Bronchial epithelial cell (primary cell): ENCODE data around the gene TPST1. TPM values are rescaled to one million over a fixed set of nuclear protein-coding genes. Genes with fewer than 3 reads are reported as not detected.

Experiments used
- DNase-seq: peaks from one replicate; pipeline ENCODE4 v3.0.0-alpha.2; 2010; ENCODE audit warnings: low read depth
- FAIRE-seq: peaks from 2 replicates; lab custom pipeline; 2011; peaks lifted over from hg19 to GRCh38; lab: Jason Lieb, UNC
- H3K27me3 ChIP-seq: 2 replicates; pipeline ENCODE4 v1.5.1; 2011; ENCODE audit warnings: low read length; ENCODE audit not compliant: control insufficient read depth, insufficient read depth
- H3K36me3 ChIP-seq: 2 replicates; pipeline ENCODE4 v1.5.1; 2011; ENCODE audit warnings: low read length; ENCODE audit not compliant: control insufficient read depth, insufficient read depth
- H3K4me3 ChIP-seq: 2 replicates; pipeline ENCODE4 v1.5.1; 2011; ENCODE audit warnings: mild to moderate bottlenecking, low read depth, low read length, control low read depth
- total RNA-seq: library from RNA; depleted of rRNA; stranded (reverse); fragments of >200 nt; gene quantifications from 2 replicates; pipeline ENCODE4 v1.2.1, GENCODE V29; 2014
- TF ChIP-seq, protein P1 (sequence below): IDR thresholded peaks from 2 replicates; pipeline ENCODE4 v1.5.1; 2011; ENCODE audit warnings: mild to moderate bottlenecking, moderate library complexity, low read length, control low read depth, inconsistent platforms; ENCODE audit not compliant: insufficient read depth, severe bottlenecking

TPST1 gene
- total RNA-seq, 1 donor from 2014 or later: 24.7 TPM

DNA sequence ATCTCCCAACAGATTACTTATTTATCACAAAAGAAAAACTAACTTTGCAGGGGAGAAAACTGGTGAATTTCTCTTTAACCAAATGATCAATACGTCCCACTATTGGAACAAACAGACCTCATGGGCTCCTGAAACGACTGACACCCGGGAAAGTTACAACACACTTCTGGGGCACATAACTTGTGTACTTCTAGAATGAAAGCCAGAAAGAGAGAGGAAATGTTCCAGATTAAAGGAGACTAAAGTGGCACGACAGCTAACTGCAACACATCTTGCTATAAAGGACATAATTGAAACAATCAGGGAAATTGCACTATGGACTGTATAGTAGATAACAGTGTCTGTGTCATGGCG is 14.7 kb upstream of the TPST1 start:
- H3K4me3 ChIP-seq: no peak overlapping the region
- DNase-seq (no peak), FAIRE-seq (no peak)
- H3K27me3 ChIP-seq: no peaks in the 10 kb centered on the region
- H3K36me3 ChIP-seq: no peaks in the 10 kb centered on the region
- TF ChIP-seq, protein P1, sequence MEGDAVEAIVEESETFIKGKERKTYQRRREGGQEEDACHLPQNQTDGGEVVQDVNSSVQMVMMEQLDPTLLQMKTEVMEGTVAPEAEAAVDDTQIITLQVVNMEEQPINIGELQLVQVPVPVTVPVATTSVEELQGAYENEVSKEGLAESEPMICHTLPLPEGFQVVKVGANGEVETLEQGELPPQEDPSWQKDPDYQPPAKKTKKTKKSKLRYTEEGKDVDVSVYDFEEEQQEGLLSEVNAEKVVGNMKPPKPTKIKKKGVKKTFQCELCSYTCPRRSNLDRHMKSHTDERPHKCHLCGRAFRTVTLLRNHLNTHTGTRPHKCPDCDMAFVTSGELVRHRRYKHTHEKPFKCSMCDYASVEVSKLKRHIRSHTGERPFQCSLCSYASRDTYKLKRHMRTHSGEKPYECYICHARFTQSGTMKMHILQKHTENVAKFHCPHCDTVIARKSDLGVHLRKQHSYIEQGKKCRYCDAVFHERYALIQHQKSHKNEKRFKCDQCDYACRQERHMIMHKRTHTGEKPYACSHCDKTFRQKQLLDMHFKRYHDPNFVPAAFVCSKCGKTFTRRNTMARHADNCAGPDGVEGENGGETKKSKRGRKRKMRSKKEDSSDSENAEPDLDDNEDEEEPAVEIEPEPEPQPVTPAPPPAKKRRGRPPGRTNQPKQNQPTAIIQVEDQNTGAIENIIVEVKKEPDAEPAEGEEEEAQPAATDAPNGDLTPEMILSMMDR: no peak

DNA sequence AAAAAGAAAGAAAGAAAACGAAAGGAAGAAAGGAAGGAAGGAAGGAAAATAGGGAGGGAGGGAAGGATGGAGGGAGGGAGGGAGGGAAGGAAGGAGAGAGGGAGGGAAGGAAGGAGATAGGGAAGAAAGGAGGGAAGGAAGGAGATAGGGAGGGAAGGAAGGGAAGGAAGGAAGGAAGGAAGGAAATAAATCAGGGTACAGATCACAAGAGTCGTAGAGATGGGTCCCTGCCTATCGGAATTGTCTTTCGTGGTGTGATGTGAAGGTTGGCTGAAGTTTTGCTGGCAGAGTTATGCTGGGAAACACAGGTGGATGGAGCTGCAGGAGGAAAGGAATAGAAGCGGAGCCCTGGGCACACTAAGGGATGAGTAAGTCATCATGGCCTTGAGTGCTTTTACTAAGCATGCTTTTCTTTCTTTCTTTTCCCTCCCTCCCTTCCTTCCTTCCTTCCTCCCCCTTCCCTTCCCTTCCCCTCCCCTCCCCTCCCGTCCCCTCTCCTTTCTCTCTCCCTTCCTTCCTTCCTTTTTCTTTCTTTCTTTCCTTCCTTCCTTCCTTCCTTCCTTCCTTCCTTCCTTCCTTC is 11.9 kb upstream of the TPST1 start:
- FAIRE-seq (no peak), DNase-seq (no peak)
- TF ChIP-seq, protein P1: no peak
- Histone ChIP-seq H3K27me3 (no peaks in the 10 kb centered on the region), H3K4me3 (no peak overlapping the region), H3K36me3 (no peaks in the 10 kb centered on the region)

DNA sequence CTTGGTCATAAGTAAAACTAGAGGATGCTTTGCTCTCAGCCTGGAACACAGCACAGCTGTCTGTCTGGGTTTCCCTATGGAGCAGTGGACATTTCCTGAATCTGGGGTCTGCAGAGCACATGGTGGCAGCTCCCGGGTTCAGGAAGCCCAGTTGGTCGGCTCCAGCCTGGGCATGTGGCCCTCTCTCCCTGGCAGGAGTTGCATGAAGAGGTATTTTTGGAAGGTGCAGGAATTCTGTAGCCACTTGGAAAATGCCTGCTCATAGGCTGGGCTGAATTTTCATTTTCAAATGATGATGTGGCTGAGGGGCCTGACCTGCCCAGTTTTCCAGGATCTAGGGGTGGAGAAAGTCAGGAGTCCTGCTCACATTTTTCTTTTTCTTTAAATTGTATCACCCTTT is 6.7 kb upstream of the TPST1 start:
- no peaks in the 10 kb centered on the region for H3K36me3 ChIP-seq
- TF ChIP-seq, protein P1: no peak
- FAIRE-seq (no peak), DNase-seq (no peak)
- H3K4me3 ChIP-seq: no peak overlapping the region
- H3K27me3 ChIP-seq: no peaks in the 10 kb centered on the region

DNA sequence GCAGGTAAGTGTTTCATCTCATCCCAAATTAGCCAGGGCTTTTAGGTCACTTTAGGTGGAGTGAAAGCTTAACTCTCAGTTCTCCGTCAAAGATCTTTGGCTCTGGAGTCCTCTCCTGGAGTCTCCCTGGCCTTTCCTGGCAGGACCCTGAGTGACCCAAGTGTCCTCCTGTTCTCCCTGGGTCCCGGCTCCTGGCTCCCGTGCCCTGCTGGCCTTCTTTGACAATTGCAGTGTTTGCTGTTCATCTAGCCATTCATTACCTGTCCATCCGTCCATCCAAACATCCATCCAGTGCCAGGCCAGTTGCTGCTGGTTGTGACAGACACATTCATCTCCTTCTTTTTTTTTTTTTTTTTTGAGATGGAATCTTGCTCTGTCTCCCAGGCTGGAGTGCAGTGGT is 6.2 kb upstream of the TPST1 start:
- FAIRE-seq (no peak), DNase-seq (no peak)
- Histone ChIP-seq H3K4me3 (no peak overlapping the region), H3K36me3 (no peaks in the 10 kb centered on the region), H3K27me3 (no peaks in the 10 kb centered on the region)
- TF ChIP-seq, protein P1: no peak

DNA sequence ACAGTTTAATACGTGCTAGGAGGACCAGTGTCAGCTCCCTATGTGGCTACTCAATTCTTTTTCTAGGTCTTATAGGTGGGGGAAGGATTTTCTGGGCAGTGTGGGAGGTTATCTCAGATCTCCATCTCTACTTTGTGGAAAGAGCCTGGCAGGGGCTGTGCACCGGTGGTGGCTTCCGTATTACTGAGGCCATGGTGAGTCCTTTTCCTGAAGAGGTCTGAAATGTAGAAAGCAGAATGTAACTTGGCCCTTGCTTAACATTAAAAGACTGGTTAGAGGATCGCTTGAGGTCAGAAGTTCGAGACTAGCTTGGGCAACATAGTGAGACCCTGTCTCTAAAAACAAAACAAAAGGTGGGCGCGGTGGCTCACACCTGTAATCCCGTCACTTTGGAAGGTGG is 2.7 kb upstream of the TPST1 start:
- no peaks in the 10 kb centered on the region for H3K27me3 ChIP-seq
- H3K36me3 ChIP-seq: no peaks in the 10 kb centered on the region
- no peak for FAIRE-seq
- no peak for DNase-seq
- no peak overlapping the region for H3K4me3 ChIP-seq
- TF ChIP-seq, protein P1: no peak

DNA sequence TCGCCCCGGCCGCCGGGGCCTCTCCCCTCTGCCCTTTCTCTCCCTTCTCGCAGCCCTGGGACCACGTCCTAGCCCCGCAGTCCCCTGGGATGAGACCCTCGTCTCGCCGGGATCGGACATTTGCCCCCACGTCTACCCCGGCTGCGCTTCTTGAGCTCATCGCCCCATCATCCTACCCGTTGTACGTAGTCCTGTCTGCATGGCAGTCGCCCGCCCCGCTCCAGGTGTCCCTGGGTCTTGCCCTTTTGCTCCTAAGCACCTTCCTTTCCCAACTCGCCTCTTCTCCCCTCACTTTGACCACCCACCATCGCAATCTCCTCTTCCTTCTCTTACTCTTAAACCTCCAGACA is 582 bp downstream of the TPST1 start:
- Histone ChIP-seq H3K27me3 (no peaks in the 10 kb centered on the region), H3K4me3 (peak overlapping the region; percentile 93), H3K36me3 (no peaks in the 10 kb centered on the region)
- TF ChIP-seq, protein P1: no peak
- FAIRE-seq (no peak), DNase-seq (no peak)
